NCI-H2029 treated with DMSO at 0.1 percent for 48 hours (cell line): ENCODE measurements around the gene MRPL20.
"Not testable (repeated sequence)": the region's sequence is repeated elsewhere in the genome, so short reads cannot be mapped to it uniquely, and the experiment has no call there.

Experiments used
- DNase-seq: peaks from one replicate; lab custom pipeline; 2025; lab: John Stamatoyannopoulos, UW

The MRPL20 gene

GRCh38 chr1:1406101-1406820 lies 832 bp downstream of the MRPL20 start:
- DNase-seq: no peak

DNA sequence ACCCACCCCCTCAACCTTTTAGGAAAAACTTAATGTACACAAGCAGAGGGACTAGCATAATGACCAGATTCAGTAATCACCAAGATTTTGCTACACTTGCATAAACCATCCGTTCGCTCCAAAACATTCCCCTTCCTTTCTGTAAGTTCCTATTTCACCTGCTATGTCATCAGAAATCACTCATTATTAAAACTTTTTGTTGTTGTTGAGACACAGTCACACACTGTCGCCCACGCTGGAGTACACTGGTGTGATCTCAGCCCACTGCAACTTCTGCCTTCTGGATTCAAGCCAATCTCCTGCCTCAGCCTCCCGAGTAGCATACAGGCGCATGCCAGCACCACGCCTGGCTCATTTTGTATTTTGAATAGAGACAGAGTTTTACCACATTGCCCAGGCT lies 3.4 kb downstream of the MRPL20 start:
- no peak for DNase-seq

GRCh38 chr1:1402901-1403392 lies 4.1 kb downstream of the MRPL20 start:
- DNase-seq: not testable (repeated sequence)

- no peak for DNase-seq
Measured at GRCh38 chr1:1402072-1402900, 4.8 kb downstream of the MRPL20 start.

GRCh38 chr1:1401457-1402010 lies 5.6 kb downstream of the MRPL20 start:
- no peak for DNase-seq

DNA sequence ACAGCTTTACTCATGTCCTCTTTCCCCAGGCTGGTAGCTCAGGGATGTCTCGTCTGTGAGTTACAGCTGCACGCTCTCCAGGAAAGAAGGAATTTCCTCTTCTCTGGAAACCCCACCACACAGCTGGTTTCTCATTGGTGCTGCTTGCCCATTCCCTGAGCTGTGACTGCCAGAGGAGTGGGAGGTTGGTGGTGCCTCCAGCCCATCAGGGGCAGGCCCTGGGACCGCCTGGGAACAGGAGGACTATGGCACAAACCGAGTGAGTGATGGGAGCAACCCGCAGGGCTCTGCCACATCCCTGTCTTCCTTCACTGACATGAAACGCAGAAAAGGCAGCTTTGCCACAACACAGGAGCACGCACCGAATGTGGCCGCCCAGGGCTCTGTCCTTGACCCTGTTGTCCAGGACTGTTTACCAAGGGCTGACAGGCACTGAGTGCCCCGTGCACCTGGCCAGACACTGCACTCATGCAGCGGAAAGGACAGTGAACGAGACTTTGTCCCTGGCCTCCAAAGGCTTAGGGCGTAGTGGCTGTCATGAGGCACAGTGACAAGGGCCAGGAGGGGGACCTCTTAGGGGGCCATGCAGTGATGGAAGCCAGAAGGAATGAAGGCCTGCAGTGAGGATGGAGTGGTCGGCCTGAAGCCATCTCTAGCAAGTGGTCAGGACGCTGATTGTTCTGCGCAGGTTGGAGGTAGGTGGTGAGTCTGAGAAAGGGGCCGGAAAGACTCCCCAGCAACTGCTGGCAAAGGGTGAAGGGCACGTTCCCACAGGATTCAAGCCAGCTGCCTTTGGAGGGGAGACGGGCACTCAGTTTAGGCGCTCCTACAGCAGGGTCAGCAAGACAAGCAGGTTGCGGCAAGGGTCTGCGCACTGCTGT lies 6.3 kb downstream of the MRPL20 start:
- DNase-seq: no peak

- no peak for DNase-seq
Measured at GRCh38 chr1:1399872-1400575, 7.1 kb downstream of the MRPL20 start.

GRCh38 chr1:1399187-1399871 lies 7.8 kb downstream of the MRPL20 start, which contains the start of gene CCNL2:
CCNL2 (minus strand) TSS chr1:1399335; CDS start chr1:1399306, 29 bp downstream.
- DNase-seq: peak; percentile 46

DNA sequence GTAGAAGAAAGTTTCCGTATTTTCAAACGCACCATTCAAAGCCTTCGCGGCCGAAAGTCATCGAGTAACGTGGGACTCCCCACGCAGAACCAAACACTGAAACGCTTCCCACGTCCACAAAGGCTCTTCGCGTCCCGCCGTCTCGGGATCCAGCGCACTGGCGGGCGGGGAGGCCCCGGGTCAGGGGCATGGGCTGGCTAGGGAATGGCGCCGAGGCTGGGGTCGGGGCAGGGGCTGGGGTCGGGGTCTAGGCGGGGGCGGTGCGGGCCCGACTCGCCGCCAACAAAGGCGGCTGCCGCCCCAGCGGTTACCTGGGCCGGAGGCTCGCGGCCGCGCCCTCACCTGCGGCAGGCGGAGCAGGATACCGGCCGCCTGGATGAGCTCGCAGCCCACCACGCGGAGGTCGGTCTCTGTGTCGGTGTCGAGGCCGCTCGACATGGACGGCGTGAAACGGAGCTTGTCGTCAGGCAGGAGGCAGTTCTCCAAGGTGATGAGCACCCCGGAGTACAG lies 8.4 kb downstream of the MRPL20 start:
- DNase-seq: no peak

DNA sequence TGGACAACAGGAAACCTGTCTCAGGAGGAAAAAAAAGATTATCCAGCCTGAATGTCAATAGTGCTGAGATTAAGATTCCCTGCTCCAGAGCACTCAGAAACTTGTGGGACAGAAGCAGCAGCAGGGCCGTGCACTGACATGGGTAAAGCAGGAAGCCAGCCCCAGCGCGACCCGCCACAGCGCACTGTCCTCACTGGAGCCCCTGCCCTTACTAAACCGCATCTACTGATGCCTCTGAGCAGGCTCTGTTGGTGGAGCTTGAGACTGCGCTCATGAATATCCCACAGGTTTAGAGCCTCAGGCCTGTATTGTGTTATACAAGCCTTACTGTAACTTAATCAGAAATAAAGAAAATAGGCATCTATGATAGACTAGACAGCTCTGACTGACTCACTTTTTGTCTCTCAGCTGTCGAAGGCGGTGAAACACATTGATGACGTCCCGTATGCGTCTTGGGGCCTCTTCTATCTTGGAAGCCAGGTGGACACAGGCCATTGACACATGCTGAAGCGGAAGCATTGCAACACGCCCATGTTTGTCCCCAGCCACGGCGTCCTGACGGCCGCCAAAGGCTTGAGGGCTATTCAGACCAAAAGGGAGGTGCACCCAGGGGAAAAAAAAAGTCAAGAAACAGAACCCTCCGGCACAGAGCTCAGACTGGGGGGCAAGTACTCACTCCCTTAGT lies 9.1 kb downstream of the MRPL20 start:
- DNase-seq: no peak

- DNase-seq: no peak
Measured at GRCh38 chr1:1395166-1395565, 11.9 kb downstream of the MRPL20 start.

DNA sequence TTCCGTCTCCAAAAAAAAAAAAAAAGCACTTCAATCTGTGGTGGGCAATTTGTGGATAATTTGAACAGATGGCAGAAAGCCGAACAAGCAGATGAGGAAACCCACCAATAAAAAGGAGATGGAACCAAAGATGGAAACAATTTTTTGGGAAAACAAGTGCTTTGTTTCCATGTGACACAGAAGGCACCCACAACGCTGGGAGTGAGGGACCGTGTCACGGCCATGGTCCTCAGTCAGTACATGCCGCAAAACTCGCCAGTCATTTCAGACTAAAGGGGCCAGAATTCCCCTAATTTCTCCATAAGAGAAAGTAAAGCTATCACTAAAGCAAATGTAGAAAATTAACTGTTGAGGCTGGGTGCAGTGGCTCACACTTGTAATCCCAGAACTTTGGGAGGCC lies 13.0 kb downstream of the MRPL20 start:
- no peak for DNase-seq

- DNase-seq: no peak
Measured at GRCh38 chr1:1393428-1393827, 13.7 kb downstream of the MRPL20 start.

DNA sequence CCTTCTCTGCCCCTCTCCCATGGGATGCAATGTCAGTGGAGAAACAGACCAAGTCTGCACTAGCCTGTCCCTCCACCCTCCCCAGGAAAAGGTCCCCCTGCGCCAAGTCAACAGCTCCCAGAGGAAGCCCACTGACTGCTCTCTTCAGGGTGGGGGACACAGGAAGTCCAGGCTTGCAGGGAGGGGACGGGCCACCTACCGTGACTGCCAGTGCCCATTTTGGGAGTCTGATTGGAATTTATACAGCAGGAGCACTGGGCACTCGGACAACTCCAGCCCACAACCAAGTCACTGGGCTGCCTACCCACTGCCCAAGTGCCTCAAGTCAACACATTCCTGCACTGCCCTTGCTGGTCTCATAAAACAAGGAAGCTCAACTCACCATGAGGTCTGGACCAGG lies 14.1 kb downstream of the MRPL20 start:
- no peak for DNase-seq

GRCh38 chr1:1391225-1391624 lies 15.9 kb downstream of the MRPL20 start:
- no peak for DNase-seq

GRCh38 chr1:1390675-1391074 lies 16.4 kb downstream of the MRPL20 start:
- no peak for DNase-seq

DNA sequence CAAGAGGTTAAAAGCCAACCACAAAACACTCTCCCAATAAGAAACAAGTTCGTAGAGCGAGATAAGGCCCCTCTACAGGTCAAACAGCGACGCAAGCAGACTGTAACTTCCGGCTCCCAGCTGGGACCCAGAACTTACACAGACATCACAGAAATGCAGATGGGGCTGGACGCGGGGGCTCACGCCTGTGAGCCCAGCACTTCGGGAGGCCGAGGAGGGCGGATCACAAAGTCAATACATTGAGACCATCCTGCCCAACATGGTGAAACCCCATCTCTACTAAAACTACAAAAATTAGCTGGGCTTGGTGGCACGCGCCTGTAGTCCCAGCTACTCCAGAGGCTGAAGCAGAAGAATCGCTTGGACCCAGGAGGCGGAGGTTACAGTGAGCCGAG lies 19.0 kb downstream of the MRPL20 start:
- no peak for DNase-seq

DNA sequence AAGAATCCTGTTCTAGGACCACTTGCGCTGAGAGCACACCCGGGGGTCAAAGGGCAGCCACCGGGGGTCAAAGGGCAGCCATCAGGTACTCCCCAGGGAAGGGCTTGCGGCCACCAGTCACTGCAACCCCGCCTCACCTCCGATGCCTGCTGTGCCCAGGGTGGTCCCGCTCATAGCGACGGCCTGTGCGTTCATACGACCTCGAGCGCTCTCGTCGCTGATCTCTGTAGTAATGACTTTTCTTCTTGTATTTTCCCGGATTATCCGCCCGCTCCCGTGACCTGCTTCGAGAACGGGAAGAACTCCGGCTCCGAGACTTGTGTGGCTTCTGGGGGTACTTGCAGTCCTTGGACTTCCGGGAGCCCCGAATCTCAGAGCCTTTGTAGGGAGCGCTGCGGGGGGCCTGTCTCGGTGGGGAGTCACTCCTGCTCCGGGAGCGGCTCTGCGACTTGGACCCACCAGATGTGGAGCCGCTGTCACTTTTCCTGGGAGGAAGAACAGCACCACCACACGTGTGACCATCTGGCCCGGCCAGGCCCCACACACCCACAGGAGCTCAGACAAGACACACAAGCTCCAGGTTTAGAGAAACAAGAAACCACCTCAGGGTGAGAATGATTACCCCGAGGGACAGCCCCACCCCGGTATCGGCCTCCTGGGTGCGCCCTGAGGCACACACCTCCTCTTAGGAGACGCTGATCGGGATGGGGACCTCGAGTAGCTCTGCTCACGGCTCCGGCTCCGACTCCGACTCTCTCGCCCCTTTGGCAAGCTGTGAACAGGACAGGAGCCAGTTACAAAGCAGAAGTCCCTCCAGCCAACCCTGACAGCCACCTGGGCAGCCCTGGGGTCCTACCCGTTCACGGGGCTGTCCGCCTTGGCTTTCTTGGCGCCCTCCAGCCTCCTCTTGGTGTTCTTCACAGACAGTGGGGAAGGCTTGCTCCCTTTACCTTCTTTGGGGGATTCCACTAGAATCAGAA lies 19.7 kb downstream of the MRPL20 start:
- no peak for DNase-seq

DNA sequence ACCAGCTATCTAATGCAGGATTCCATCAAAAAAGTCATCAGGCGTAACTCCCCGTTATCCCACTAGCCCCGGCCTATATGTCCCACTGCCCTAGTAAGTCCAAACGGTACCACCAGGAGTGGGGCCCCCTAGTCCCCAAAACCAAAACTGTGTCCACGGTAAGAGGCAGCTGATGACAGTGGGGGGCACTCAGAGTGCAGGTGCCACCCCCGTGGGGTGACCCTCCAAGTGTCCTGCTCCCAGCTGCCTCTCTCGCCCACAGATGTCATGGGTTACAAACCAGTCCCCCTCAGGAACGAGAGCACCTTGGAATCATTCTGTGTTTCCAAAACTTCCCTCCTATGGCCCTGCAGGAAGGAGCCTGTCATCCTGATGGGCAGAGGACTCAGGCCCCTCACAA lies 21.2 kb downstream of the MRPL20 start:
- DNase-seq: no peak
